Femur (tissue), 1 donor: ENCODE measurements around the gene TTLL11.
"Not testable (repeated sequence)": the region's sequence is repeated elsewhere in the genome, so short reads cannot be mapped to it uniquely, and the experiment has no call there.

Source experiments
- DNase-seq: peaks from one replicate; pipeline ENCODE4 v3.0.0-alpha.2; 2017

The TTLL11 gene

DNA sequence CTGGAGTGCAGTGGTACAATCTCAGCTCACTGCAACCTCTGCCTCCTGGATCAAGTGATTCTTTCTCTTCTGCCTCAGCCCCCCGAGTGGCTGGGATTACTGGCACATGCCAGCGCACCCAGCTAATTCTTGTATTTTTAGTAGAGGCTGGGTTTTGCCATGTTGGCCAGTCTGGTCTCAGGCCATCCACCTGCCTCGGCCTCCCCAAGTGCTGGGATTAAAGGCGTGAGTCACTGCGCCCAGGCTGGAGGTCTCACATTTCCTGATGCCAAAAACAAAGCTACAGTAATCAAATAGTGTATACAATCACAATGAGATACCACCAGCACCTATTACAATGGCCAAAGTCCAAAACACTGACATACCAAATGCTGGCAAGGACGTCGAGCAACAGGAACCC is 51.1 kb downstream of the TTLL11 start:
- no peak for DNase-seq

DNA sequence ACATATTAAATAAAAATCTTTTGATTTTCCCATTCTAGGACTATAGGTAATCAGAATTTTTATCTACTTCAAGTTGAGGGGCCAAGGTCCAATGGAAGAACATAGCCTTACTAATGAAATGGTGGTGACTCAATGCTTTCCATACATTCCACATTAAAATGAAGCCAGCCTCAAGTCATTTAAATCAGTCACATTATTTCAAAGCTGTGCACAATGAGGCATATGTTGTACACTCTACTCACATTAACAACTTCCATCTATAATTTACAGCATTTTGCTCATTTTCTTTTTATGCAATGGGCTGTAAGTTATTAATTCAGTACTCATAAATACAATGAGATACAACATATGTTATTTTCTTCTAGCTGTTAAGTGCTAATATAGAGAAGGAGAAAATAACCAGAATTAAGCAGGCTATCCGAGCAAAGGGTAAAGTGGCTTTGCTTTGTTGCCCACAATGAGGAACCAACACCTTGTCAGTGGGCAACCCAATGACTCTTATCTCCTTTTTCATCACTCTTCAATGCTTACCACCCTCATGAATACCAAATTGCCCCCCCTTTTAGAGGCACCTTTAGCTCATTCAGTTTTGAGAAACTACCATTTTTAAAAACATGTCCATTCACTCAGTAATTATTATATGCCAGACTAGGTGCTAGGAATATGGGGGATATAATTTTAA is 52.4 kb downstream of the TTLL11 start:
- no peak for DNase-seq

DNA sequence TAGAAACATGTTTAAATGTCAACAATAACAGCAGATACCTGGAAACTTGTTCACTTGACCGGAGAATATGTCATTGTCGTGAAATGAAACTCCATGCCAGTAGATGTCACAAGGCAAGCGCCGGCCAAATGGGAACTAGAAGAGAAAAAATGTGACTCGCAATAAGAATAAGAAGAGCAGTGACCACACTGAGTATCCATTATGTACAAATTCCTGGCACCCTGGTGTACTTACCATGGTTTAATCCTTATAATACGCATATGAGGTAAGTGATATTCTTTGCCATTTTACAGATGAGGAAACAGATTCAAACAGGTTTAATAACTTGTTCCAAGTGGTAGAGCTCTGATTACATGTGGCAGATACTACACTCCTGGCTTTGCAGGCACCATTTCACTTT is 53.9 kb downstream of the TTLL11 start:
- DNase-seq, result no peak

DNA sequence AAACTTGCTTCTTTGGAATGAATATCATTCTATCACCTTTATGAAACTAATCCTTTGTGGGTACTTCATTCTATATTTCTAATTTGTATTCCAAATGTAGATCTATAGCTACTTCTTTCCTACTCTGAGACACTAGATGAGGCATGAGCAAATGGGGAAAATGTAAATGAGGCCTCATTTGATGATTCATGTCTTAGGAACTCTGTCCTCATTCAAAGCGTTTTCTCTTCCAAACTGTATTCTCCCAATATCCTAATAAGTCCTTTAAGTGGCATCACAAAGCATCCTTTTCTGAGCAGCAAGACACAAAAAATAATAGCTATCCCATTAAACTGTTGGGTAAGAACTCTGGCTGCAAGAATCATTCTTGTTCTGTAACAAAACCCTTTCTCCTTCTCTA is 56.1 kb downstream of the TTLL11 start:
- DNase-seq, result no peak

DNA sequence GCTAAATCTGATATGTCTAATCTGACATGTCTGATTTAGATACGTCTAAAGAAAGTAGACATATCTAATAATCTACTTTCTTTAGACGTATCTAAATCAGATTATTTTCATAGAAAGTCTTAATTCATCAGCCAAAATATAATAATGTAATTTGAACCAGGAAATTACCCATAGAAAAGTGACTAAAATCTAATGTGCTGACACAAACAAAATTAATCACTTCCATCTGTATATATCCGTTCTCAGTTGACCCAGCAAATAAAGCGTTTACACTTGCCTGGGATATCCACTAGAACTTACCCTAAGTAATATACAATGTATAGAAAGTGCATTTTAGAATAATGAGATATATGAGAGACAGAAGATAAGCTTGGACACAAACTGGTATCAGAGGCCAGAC is 56.7 kb downstream of the TTLL11 start:
- no peak for DNase-seq

DNA sequence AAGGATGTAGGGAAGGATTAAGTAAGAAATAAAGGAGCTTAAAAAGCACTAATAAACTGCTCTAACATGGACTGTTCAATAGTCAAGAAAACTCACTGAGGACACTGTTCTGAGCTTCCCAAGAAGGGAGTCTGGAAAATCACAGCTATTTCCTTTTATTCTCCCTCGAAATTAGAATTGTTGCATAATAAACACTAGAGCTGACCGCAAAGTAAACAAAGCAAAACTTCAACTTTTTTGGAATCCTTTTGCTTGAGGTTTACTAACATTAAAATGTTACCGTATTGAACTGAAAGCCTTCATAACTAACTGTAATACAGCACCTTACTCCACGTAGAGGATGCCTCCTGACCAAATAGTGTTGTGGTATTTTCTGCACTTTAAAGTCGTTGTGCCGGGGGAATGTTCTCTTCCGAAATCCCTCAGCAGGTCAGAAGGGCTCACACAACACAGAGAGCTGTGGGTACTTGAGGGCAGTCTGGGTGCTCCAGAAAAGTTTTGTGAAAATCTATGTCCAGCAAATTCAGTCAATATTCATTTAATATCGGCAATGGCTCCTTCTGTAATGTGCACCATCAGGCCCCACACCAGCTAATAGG is 59.2 kb downstream of the TTLL11 start:
- DNase-seq, result no peak

DNA sequence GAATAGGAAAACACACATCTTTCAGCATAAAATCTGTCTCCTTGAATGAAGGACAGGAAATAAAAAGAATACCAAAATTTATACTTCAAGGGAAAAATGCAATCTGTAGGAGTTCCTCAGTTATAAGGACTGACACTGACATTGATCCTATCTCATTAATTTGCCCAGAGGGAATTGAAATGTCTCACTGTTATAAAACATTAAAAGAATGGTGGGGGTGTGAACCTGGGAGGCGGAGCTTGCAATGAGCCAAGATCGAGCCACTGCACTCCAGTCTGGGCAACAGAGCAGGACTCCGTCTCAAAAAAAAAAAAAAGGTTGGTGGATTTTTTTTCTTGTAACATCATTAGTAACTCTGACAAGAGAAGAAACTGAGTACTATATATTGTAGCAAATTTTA is 60.8 kb downstream of the TTLL11 start:
- DNase-seq, result no peak

DNA sequence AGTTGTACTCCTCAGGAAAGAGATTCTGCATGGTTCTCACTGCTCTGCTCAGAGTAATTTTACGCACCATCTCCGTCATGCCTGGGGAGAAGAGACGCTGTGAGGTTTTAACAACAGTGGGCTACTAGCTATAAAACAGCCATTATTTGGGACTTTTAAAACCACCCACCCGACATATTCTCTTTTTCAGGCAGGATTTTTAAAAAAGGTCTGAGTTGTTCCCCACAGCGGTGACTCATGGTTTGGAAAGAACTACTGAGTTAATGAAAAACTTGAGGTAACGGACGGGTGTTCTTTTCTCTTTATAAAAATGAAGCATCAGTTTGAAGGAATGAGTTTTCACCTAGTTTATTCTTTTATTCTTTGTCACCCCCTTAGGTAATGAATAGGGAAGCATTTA is 61.3 kb downstream of the TTLL11 start:
- DNase-seq, result no peak

DNA sequence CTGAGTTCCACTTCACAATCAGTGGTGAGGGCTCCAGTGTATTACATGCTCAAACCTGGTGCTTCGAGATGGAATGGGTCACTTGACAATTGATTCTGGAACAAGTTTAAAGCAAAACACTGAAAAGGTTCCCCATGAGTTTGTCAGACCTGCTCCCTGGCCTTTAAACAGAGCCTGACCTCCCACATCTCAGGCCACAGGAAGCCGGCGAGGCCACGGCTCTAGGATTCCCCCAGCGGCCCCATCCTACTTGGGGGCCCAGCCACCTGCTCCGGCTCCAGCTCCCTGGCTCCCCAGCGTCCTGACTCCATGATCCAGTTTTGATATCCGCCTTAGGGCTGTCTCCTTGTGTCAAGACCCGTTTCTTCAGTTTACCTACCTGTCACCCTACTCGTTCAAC is 62.0 kb downstream of the TTLL11 start:
- no peak for DNase-seq

DNA sequence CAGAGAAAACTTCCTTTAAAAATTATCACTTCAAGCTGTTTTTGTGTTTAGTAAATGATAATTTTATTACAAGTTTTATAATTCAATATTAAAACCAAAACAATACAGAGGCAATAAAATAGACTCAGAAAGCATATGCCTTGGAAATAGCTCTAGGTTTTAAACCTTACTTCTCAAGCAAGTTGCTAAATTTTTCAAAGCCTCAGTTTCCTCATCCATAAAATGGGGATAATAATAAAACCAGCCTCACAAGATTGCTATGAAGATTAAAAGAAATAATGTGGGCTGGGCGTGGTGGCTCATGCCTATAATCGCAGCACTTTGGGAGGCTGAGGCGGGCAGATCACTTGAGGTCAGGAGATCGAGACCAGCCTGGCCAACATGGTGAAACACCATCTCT is 62.8 kb downstream of the TTLL11 start:
- no peak for DNase-seq

DNA sequence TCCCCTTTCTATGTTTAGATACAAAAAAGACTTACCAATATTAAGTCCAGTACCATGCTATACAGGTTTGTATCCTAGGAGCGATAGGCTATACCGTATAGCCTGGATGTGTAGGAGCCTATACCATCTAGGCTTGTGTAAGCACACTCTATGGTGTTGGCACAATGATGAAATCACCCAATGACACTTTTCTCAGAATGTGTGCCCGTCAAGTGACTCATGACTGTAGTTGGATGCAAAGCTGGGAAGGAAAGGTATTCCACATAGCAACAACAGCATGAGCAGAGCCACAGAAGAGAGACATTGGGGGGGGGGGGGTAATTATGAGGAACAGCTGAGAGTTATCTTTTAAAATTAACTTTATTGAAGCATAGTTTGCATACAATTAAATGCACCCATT is 63.2 kb downstream of the TTLL11 start:
- no peak for DNase-seq

DNA sequence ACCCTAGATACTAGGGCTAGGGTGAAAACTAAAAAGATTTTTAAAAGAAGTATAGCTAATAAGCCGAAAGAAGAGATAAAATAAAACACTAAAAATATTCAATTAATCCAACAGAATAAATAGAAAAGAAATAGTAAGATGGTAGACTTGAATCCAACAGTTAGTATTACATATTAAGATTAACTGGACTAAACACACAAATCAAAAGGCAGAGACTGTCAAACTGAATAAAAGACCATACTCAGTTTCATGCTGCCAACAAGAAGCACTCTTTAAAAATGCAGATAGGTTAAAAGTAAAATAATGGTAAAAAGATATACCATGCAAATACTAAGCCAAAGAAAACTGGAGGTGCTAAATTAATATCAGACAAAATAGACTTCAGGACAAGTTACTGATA is 65.0 kb downstream of the TTLL11 start:
- DNase-seq, result no peak

DNA sequence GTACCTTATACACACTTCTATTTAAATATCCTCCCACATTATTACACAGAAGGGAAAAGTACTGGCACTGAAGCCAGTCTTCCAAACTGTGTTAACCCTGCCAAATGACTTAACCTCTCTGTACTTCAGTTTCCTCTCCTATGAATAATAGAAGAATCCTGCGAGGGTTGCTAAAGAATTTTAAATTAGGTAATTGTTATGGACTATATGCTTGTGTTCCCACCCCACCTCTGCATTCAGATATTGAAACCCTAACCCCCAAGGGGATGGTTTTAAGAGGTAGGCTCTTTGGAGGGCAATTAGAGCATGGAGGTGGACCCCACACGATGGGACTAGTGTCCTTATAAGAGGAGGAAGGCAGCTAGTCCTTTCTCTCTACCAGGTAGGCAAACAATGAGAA is 72.7 kb downstream of the TTLL11 start:
- no peak for DNase-seq

DNA sequence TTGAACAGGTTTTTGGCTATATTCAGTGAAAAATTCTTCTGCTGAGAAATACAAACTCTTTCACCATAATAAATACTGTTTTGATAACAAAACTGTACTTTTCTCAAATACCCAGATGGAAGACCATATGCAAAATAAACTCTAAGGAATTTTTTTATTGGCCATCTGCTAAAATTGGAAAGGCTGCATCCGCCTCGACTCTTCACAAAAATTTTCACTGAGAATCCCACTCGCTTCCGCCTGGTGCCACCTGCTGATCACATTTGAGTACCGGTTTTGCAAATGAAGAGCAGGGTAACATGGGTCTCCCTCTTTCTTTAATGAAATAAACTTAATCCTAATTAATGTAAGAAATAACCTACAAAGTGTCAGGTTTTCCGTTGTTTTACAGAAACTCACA is 76.4 kb downstream of the TTLL11 start:
- DNase-seq, result peak; percentile 43

DNA sequence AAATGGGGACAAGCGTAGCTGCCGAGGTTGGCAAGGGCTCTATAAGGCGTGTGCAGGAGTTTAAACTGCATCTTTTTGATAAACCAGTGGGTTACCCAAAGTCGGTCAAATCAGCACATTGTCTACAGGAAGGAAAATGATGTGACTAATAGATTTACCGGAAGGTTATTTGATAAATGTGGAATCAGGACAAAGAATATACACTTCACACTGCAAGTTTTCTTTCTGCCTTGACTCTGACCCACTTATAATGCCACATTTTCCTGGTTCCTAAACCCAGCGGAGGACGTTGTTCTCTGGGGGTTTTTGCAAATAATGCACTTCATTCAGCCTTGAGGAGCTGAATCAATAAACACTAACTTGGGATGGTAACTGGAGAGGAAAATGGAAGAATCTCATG is 76.8 kb downstream of the TTLL11 start:
- no peak for DNase-seq

DNA sequence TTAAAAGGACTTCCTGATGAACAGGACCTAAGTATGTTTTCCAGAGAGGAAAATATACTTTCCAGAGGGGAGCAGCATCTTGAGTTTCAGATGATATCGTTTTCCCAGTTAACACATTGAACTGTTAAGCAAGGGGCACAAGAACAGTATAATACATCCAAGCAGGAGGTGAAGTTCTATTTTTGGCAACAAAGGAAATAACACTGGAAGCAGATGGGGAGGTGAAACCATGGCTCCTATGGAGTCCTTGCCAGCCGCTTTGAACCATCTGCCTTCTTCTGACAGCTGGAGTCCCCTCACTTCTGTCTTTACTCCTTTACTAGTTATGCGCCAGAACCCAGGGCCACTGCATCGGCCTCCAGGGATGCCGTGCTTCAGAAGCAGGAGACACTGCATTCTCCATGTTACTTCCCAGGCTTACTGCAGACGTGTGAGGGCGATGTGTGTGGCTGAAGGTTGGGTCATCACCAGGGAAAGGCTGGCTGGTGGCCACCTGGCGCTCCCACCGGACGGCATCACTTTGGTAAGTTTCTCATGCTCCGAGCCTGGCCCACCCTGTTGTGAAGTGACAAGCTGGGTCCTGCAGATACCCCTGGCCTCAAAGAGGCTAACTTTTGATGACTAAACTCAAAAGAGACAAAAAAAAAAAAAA is 77.8 kb downstream of the TTLL11 start:
- DNase-seq, result no peak

DNA sequence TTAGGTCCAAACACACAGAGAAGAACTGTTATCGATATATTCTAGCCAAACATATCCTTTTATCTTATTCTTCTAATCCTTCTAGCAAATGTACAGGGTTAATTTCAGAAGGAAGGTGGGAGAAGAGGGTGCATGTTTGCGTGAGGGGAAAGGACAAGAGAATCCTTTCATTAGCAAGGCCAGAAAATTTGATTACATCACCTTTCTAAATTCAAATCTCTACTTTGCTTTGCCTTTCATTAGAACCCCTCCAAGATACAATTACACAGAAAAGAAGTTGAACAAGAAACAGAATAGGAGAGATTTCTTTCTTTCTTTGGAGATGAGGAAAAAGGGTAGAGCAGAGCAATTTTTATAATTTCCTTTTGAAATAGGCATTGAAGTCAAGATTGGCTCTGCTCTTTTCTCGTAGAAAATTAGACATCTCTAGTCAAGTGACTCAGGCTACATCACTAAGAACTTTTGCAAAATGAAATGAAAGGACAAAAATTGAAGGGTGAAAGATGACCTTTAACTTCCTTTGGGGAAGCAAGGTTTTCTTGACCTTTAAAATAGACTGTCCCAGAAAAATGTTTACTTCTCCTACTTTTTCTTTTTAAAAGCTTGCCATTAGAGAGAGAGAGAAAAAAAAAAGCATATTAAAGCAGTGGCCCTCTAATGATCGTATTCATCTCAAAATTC is 81.2 kb downstream of the TTLL11 start:
- no peak for DNase-seq

DNA sequence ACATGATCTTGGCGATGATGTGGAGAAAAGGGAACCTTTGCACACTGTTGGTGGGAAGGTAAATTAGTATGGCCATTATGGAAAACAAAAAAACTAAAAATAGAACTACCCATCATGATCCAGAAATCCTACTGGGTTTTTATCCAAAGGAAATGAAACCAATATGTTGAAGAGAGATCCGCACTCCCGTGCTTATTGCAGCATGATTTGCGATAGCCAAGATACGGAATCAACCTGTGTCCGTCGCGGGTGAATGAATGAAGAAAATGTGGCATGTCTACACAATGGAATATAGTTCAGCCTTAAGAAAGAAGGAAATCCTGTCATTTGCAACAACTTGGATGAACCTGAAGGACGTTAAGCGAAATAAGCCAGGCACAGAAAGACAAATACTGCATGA is 84.5 kb downstream of the TTLL11 start:
- DNase-seq, result no peak

DNA sequence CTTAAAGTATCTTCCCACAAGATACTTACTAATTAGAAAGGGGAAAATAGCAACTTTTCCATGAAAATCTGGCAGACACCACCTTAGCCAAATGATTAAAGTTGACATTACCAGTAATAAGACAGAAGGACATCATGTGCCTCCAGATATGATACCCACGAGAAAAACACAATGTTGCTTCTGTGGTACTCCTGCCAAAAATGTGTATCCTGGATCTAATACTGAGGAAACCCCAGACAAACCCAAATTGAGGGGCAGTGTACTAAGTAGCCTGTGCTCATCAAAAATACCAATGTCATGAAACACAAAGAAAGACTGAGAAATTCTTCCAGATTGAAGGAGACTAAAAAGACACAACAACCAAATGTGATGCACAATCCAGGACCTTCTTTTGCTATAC is 85.3 kb downstream of the TTLL11 start:
- DNase-seq, result no peak

DNA sequence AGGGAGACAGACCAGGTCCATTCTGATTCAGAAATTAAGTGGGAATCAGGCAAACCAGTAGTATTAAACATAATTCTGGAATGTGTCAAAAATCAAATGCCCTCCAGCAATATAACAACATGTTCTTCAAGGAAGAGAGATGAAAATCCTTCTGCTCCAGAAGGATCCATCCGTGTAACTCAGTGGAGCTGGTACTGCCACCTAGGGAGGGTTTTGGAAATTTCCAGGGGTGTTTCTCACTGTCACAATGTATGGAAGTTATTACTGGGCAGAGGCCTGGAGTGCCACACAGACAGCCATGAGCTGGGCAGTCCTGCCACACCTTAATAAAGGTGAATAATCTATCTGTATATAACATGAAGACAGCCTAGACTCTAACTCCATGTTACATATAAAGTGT is 87.5 kb downstream of the TTLL11 start:
- no peak for DNase-seq

DNA sequence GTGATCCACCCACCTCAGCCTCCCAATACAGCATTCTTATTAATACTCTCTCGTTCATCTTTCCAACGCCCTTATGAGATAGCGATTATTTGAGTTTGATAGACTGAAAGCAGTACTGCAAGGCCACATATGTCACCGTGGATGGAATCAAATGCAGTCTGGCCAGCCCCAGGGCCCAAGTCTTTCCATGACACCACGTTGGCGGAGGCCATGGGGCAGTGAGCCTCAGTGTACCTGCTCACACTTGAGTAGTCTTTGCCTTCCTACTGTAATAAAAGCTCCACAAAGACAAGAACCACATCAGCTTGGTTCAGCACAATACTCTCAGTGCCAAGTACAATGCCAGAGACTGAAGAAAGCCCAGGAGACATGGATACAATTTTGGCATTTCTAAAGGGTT is 88.5 kb downstream of the TTLL11 start:
- DNase-seq, result no peak

DNA sequence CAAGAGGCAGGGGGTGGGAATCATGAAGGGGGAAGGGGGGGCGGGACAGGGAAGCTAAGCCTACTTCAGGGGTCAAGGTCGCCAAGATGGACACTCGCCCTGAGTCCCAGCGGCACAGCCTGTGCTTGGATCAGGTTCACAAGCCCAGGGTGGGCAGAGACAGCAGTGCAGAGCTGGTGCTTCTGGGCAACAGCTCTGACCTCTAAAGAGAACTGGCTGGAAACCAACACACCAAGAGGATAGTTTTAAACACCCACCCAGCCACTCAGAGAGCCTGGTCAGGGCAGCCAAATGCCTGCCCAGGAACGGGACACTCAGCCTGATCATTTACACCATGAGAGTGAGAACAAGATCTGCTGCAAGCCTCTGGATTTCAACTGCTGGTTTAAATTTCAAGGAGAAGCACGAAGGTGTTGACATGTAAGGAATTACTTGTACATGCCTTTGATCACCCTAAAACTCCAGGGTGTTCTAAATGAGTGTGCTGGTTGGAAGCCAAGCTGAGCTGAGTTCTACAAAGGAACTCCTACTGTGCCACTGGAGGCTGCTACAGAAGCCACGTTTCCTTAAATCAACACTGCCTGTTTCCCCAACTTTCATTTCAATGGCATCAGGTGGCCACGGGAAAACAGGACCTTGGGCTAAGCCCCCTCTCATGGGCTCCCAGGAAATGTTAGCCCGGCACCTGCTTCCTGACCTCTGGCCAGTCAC is 91.5 kb downstream of the TTLL11 start:
- DNase-seq, result peak; percentile 32

DNA sequence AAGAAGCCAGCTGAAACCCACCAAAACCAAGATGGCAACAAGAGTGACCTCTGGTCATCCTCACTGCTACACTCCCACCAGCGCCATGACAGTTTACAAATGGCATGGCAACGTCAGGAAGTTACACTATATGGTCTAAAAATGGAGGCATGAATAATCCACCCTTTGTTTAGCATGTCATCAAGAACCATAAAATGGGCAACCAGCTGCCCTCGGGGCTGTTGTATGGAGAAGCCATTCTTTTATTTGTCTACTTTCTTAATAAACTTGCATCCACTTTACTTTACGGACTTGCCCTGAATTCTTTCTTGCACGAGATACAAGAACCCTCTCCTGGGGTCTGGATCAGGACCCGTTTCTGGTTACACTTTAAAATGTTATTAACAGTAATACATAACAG is 92.6 kb downstream of the TTLL11 start:
- not testable (repeated sequence) for DNase-seq
